ENCODE data around the gene SLC66A1. TPM values are rescaled to one million over a fixed set of nuclear protein-coding genes. Genes with fewer than 3 reads are reported as not detected.
A peak's percentile ranks its signal among the peaks of the same experiment; 100 is the strongest.
"Not testable (repeated sequence)": the region's sequence is repeated elsewhere in the genome, so short reads cannot be mapped to it uniquely, and the experiment has no call there.

The SLC66A1 gene
- total and polyA plus RNA-seq, 5 donors from 2014 or later, result 3.2 to 8.7 (median 5.2) TPM

DNA sequence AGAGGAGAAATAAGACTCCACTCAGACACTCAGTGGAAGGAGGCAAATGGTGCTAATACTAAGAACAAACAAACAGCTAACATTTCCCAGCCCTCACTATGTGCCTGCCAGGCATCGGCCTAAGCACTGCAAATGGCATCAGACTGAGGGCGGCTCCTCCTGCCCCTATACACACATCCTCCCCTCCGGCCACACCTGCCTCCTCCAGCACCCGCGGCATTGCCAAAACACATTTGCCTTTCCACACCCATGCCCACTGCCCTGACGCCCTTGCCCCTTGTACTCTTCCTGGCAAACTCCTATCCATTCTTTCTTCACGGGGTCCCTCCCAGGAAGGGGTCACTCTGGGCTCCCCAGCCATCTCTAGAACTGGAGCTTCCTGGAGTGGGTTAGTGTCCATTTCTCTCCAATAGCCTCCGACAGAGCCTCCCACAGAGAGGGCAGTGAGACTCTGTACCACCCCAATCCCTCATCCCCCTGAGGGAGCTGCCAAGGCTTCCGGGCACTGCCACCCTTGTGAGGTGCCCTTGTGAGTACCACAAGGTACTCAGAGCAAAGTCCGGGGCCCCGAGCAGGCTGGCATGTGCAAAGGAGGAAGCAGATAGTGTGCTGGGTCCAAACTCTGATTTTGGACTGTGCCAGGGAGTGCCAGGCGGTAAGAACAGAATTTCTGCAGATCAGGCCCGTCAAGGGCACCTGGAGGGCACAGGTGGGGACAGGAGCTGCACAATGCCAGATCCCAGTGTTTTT, 24.5 kb upstream of the SLC66A1 start:
- H3K27me3 Mint-ChIP-seq, result peaks cover 7% of the 10 kb centered on the region
- Histone ChIP-seq H3K9me3 (ENCODE audit: control insufficient read depth in 2 of 2, low read length in 2 of 2) (no peaks in the 10 kb centered on the region), H3K4me1 (ENCODE audit: control insufficient read depth, insufficient read depth, low read length, poor library complexity, severe bottlenecking) (peaks cover 7% of the 10 kb centered on the region), H3K36me3 (ENCODE audit: control insufficient read depth, insufficient read depth, low read length) (no peaks in the 10 kb centered on the region), H3K27ac (ENCODE audit: insufficient read depth, low read length, poor library complexity, severe bottlenecking) (no peak overlapping the region), H3K4me3 (ENCODE audit: low read depth, low read length) (no peak overlapping the region), H3K27me3 (ENCODE audit: control insufficient read depth, insufficient read depth, low read length) (no peaks in the 10 kb centered on the region)
- DNase-seq (no peak), ATAC-seq (ENCODE audit: low read depth in 2 of 2) (no peak)
- no peaks in the 10 kb centered on the region for H3K36me3 Mint-ChIP-seq
- H3K4me3 Mint-ChIP-seq, result peak overlapping the region; percentile 24 to 61 (median 43)
- peaks cover 0 to 7% (median 1%) of the 10 kb centered on the region in 7 donors for H3K9me3 Mint-ChIP-seq
- no peak overlapping the region for H3K27ac Mint-ChIP-seq
- H3K4me1 Mint-ChIP-seq, result peaks cover 0 to 14% (median 2%) of the 10 kb centered on the region in 4 donors

GRCh38 chr1:19288324-19289241, 23.5 kb upstream of the SLC66A1 start, which contains the start of gene AKR7A3:
Gene AKR7A3 (minus strand): TSS chr1:19288770. CDS start chr1:19288709, 61 bp downstream.
- H3K9me3 Mint-ChIP-seq; H3K36me3 ChIP-seq (ENCODE audit: control insufficient read depth, insufficient read depth, low read length); H3K27me3 Mint-ChIP-seq; H3K4me1 ChIP-seq (ENCODE audit: control insufficient read depth, insufficient read depth, low read length, poor library complexity, severe bottlenecking); H3K36me3 Mint-ChIP-seq; H3K27ac Mint-ChIP-seq; H3K27me3 ChIP-seq (ENCODE audit: control insufficient read depth, insufficient read depth, low read length); H3K9me3 ChIP-seq (ENCODE audit: control insufficient read depth in 2 of 2, low read length in 2 of 2); H3K27ac ChIP-seq (ENCODE audit: insufficient read depth, low read length, poor library complexity, severe bottlenecking): not testable (repeated sequence)
- peak within 1 kb of the TSS; percentile 13 for H3K4me3 ChIP-seq (ENCODE audit: low read depth, low read length)
- ATAC-seq (ENCODE audit: low read depth in 2 of 2) (peak; percentile 85 to 93), DNase-seq (peak; percentile 37 to 82 (median 48))
- Mint-ChIP-seq H3K4me3 (peak within 1 kb of the TSS; percentile 48 to 77 (median 56)), H3K4me1 (peaks cover 0 to 14% (median 2%) of the 10 kb centered on the region in 4 donors)

- Mint-ChIP-seq H3K4me3 (peak overlapping the region; percentile 48 to 77 (median 56)), H3K9me3 (peaks cover 0 to 7% (median 3%) of the 10 kb centered on the region in 7 donors), H3K27ac (no peak overlapping the region), H3K4me1 (peaks cover 0 to 14% (median 2%) of the 10 kb centered on the region in 4 donors), H3K27me3 (peaks cover 7% of the 10 kb centered on the region), H3K36me3 (peaks cover 2% of the 10 kb centered on the region)
- peaks cover under 1 to 1% of the 10 kb centered on the region in 2 experiments for H3K9me3 ChIP-seq (ENCODE audit: control insufficient read depth in 2 of 2, low read length in 2 of 2)
- H3K4me1 ChIP-seq (ENCODE audit: control insufficient read depth, insufficient read depth, low read length, poor library complexity, severe bottlenecking), result peaks cover 7% of the 10 kb centered on the region
- no peak overlapping the region for H3K4me3 ChIP-seq (ENCODE audit: low read depth, low read length)
- ATAC-seq (ENCODE audit: low read depth in 2 of 2) (no peak), DNase-seq (no peak)
- no peak overlapping the region for H3K27ac ChIP-seq (ENCODE audit: insufficient read depth, low read length, poor library complexity, severe bottlenecking)
- no peaks in the 10 kb centered on the region for H3K36me3 ChIP-seq (ENCODE audit: control insufficient read depth, insufficient read depth, low read length)
- no peaks in the 10 kb centered on the region for H3K27me3 ChIP-seq (ENCODE audit: control insufficient read depth, insufficient read depth, low read length)
Measured at GRCh38 chr1:19289244-19289643, 22.9 kb upstream of the SLC66A1 start.

DNA sequence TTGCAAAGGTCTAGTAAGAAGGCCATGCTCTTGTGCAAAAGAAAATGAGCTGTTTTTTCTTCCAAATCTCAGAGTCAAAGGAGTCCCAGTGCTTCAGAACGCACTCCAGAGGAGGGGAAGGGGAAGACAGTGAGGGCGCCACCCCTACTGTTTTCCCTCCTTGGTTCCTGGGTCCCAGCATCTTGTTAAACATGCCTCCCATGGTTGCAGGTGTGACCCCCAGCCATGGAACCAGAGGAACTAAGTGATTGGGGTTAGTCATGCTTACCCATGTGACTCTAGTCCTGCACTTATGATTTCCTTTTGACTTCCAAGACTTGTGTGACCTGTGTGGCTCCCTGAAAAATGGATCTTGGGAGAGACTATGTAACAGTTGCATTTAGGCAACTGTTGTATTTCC, 17.5 kb upstream of the SLC66A1 start:
- no peaks in the 10 kb centered on the region for H3K4me1 ChIP-seq (ENCODE audit: control insufficient read depth, insufficient read depth, low read length, poor library complexity, severe bottlenecking)
- H3K4me3 ChIP-seq (ENCODE audit: low read depth, low read length), result no peak overlapping the region
- DNase-seq, result no peak
- H3K9me3 ChIP-seq (ENCODE audit: control insufficient read depth in 2 of 2, low read length in 2 of 2), result peaks cover 13 to 17% of the 10 kb centered on the region in 2 experiments
- no peaks in the 10 kb centered on the region for H3K36me3 ChIP-seq (ENCODE audit: control insufficient read depth, insufficient read depth, low read length)
- no peaks in the 10 kb centered on the region for H3K27me3 ChIP-seq (ENCODE audit: control insufficient read depth, insufficient read depth, low read length)
- no peak for ATAC-seq (ENCODE audit: low read depth in 2 of 2)
- peaks cover 24% of the 10 kb centered on the region for H3K36me3 Mint-ChIP-seq
- H3K9me3 Mint-ChIP-seq, result peaks cover 2 to 18% (median 11%) of the 10 kb centered on the region in 7 donors
- H3K4me3 Mint-ChIP-seq, result no peak overlapping the region
- H3K27ac Mint-ChIP-seq, result no peak overlapping the region
- H3K4me1 Mint-ChIP-seq, result no peaks in the 10 kb centered on the region
- no peak overlapping the region for H3K27ac ChIP-seq (ENCODE audit: insufficient read depth, low read length, poor library complexity, severe bottlenecking)
- H3K27me3 Mint-ChIP-seq, result peaks cover 1% of the 10 kb centered on the region

DNA sequence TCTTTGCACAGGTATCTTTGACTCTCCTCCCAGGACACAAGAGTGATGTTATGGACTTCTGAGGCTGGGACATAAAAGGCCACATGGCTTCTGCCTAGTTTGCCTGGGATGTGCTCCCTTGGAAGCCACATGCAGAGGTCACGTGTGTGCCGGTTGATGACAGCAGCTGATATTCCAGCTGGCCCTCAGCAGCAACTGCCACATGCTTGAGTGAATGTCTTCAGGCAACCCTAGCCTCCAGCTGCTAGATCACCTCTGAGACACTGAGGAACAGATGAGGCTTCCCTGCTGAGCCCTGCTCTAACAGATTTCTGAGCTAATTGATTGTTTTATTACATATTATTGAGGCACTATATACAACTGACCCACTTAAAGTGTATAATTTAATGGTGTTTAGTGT, 11.9 kb upstream of the SLC66A1 start:
- no peaks in the 10 kb centered on the region for H3K4me1 Mint-ChIP-seq
- ATAC-seq (ENCODE audit: low read depth in 2 of 2), result no peak
- DNase-seq, result no peak
- no peaks in the 10 kb centered on the region for H3K27me3 Mint-ChIP-seq
- no peak overlapping the region for H3K27ac Mint-ChIP-seq
- Histone ChIP-seq H3K4me1 (ENCODE audit: control insufficient read depth, insufficient read depth, low read length, poor library complexity, severe bottlenecking) (no peaks in the 10 kb centered on the region), H3K36me3 (ENCODE audit: control insufficient read depth, insufficient read depth, low read length) (peaks cover 23% of the 10 kb centered on the region), H3K27me3 (ENCODE audit: control insufficient read depth, insufficient read depth, low read length) (no peaks in the 10 kb centered on the region), H3K4me3 (ENCODE audit: low read depth, low read length) (no peak overlapping the region), H3K9me3 (ENCODE audit: control insufficient read depth in 2 of 2, low read length in 2 of 2) (peaks cover 2 to 7% of the 10 kb centered on the region in 2 experiments), H3K27ac (ENCODE audit: insufficient read depth, low read length, poor library complexity, severe bottlenecking) (no peak overlapping the region)
- H3K9me3 Mint-ChIP-seq, result peaks cover 0 to 10% (median 4%) of the 10 kb centered on the region in 7 donors
- peaks cover 40% of the 10 kb centered on the region for H3K36me3 Mint-ChIP-seq
- no peak overlapping the region for H3K4me3 Mint-ChIP-seq

DNA sequence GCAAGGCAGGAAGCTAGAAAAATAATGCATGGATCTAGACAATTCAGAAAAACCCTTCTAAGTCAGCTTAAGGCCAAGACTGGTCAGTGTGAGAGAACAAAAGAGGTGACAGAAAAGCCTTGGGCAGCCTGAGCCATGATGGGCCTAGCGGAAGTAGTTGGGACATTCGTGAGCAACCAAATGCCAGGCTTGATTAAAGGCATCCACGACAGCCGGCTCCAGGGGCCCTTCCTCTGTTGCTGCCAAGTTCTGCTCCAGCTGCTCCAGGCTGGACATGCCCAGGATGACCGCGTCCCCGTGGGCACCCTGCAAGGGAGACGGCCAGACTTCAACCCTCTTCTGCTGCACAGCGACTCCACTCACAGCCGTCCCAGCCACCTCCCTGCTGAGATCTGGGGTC, 8.0 kb upstream of the SLC66A1 start:
- not testable (repeated sequence) for H3K4me3 Mint-ChIP-seq; H3K4me3 ChIP-seq (ENCODE audit: low read depth, low read length); DNase-seq; H3K27me3 ChIP-seq (ENCODE audit: control insufficient read depth, insufficient read depth, low read length); H3K4me1 ChIP-seq (ENCODE audit: control insufficient read depth, insufficient read depth, low read length, poor library complexity, severe bottlenecking); H3K27ac ChIP-seq (ENCODE audit: insufficient read depth, low read length, poor library complexity, severe bottlenecking); H3K9me3 Mint-ChIP-seq; ATAC-seq (ENCODE audit: low read depth in 2 of 2); H3K4me1 Mint-ChIP-seq; H3K9me3 ChIP-seq (ENCODE audit: control insufficient read depth in 2 of 2, low read length in 2 of 2); H3K27ac Mint-ChIP-seq; H3K27me3 Mint-ChIP-seq
- peaks cover 43% of the 10 kb centered on the region for H3K36me3 ChIP-seq (ENCODE audit: control insufficient read depth, insufficient read depth, low read length)
- peaks cover 39% of the 10 kb centered on the region for H3K36me3 Mint-ChIP-seq

DNA sequence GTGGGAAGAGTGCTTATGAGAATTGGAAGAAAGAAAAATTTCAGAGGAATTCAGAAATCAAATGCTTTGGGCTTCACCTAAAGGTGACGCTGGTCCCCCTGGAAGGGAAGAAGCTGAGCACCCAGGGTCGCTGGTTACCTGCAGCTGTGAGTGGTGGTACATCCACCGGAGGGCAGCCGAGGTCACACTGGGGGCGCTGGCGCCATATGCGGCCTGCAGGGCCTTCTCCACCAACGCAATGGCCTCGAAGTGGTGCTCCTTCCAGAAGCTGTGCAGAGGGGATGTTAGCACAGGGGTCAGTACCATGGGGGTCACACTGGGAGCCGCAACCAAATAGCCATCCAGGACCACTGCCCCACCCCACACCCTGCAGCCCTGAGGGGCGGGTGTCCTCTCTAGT, 6.2 kb upstream of the SLC66A1 start:
- no peaks in the 10 kb centered on the region for H3K27me3 Mint-ChIP-seq
- Histone ChIP-seq H3K36me3 (ENCODE audit: control insufficient read depth, insufficient read depth, low read length) (peaks cover 43% of the 10 kb centered on the region), H3K9me3 (ENCODE audit: control insufficient read depth in 2 of 2, low read length in 2 of 2) (no peaks in the 10 kb centered on the region), H3K27me3 (ENCODE audit: control insufficient read depth, insufficient read depth, low read length) (no peaks in the 10 kb centered on the region), H3K27ac (ENCODE audit: insufficient read depth, low read length, poor library complexity, severe bottlenecking) (no peak overlapping the region), H3K4me3 (ENCODE audit: low read depth, low read length) (no peak overlapping the region), H3K4me1 (ENCODE audit: control insufficient read depth, insufficient read depth, low read length, poor library complexity, severe bottlenecking) (peaks cover 4% of the 10 kb centered on the region)
- peaks cover 0 to 23% (median 13%) of the 10 kb centered on the region in 4 donors for H3K4me1 Mint-ChIP-seq
- H3K27ac Mint-ChIP-seq, result no peak overlapping the region
- peak overlapping the region in 1 of 4 donors; percentile 44 for H3K4me3 Mint-ChIP-seq
- no peaks in the 10 kb centered on the region for H3K9me3 Mint-ChIP-seq
- H3K36me3 Mint-ChIP-seq, result peaks cover 37% of the 10 kb centered on the region
- no peak for ATAC-seq (ENCODE audit: low read depth in 2 of 2)
- no peak for DNase-seq
